LNCaP clone FGC (cell line): ENCODE data around the gene TUBB6.

Experiments used
- DNase-seq: peaks from one replicate; pipeline ENCODE4 v3.0.0-alpha.2; 2011; ENCODE audit warnings: low read depth
- H3K4me3 ChIP-seq: 2 replicates; pipeline ENCODE4 v1.5.1; 2011; ENCODE audit warnings: mild to moderate bottlenecking, low read depth, low read length, control low read depth
- CTCF ChIP-seq: IDR thresholded peaks from 2 replicates; pipeline ENCODE4 v1.5.1; 2012; ENCODE audit warnings: mild to moderate bottlenecking; ENCODE audit not compliant: control insufficient read depth, insufficient read depth; ENCODE audit errors: extremely low read depth

Gene TUBB6

GRCh38 chr18:12325726-12326245 is 17.7 kb downstream of the TUBB6 start:
- no peak for TF ChIP-seq CTCF
- DNase-seq = no peak
- H3K4me3 ChIP-seq = no peak overlapping the region

GRCh38 chr18:12326711-12327460 is 18.8 kb downstream of the TUBB6 start:
- DNase-seq = no peak
- no peak overlapping the region for H3K4me3 ChIP-seq
- no peak for TF ChIP-seq CTCF

- peak; percentile 21 for DNase-seq
- no peak overlapping the region for H3K4me3 ChIP-seq
- TF ChIP-seq CTCF = peak; percentile 90
Observed at GRCh38 chr18:12327510-12328178, 19.6 kb downstream of the TUBB6 start.

GRCh38 chr18:12328179-12328823 is 20.3 kb downstream of the TUBB6 start:
- TF ChIP-seq CTCF = no peak
- no peak for DNase-seq
- no peak overlapping the region for H3K4me3 ChIP-seq

GRCh38 chr18:12329125-12329698 is 21.2 kb downstream of the TUBB6 start:
- no peak for DNase-seq
- no peak overlapping the region for H3K4me3 ChIP-seq
- TF ChIP-seq CTCF = no peak

GRCh38 chr18:12330766-12331165 is 22.7 kb downstream of the TUBB6 start:
- no peak overlapping the region for H3K4me3 ChIP-seq
- DNase-seq = no peak
- no peak for TF ChIP-seq CTCF
